Astrocyte (in vitro differentiated cells and primary cell): ENCODE results near the gene ZNF33A. TPM values are rescaled to one million over a fixed set of nuclear protein-coding genes. Genes with fewer than 3 reads are reported as not detected.

Experiments
- DNase-seq: peaks from one replicate; pipeline ENCODE4 v3.0.0-alpha.2; 2010; ENCODE audit warnings: low read depth
- FAIRE-seq: peaks from 2 replicates; lab custom pipeline; 2011; peaks lifted over from hg19 to GRCh38; lab: Jason Lieb, UNC
- H2AFZ ChIP-seq: 2 replicates; pipeline ENCODE4 v1.6.0; 2012; ENCODE audit warnings: low read depth, low read length, inconsistent platforms
- H3K27ac ChIP-seq: 2 replicates; pipeline ENCODE4 v1.5.1; 2011; ENCODE audit warnings: low read depth, low read length, inconsistent platforms
- H3K27me3 ChIP-seq: 2 replicates; pipeline ENCODE4 v1.6.0; 2011; ENCODE audit warnings: low read length, inconsistent platforms; ENCODE audit not compliant: insufficient read depth
- H3K36me3 ChIP-seq: 2 replicates; pipeline ENCODE4 v1.5.1; 2011; ENCODE audit warnings: low read length, inconsistent platforms; ENCODE audit not compliant: insufficient read depth
- H3K4me1 ChIP-seq: 2 replicates; pipeline ENCODE4 v1.5.1; 2011; ENCODE audit warnings: low read length, inconsistent platforms; ENCODE audit not compliant: insufficient read depth
- H3K4me2 ChIP-seq: 2 replicates; pipeline ENCODE4 v1.6.0; 2012; ENCODE audit warnings: low read length, inconsistent platforms
- H3K4me3 ChIP-seq: 2 replicates; pipeline ENCODE4 v1.5.1; 2011; ENCODE audit warnings: low read depth, mild to moderate bottlenecking, low read length, inconsistent platforms; ENCODE audit not compliant: insufficient read depth
- H3K79me2 ChIP-seq: 2 replicates; pipeline ENCODE4 v1.6.0; 2012; ENCODE audit warnings: mild to moderate bottlenecking, low read length, inconsistent platforms; ENCODE audit not compliant: insufficient read depth
- H3K9ac ChIP-seq: 2 replicates; pipeline ENCODE4 v1.6.0; 2012; ENCODE audit warnings: mild to moderate bottlenecking, low read length, inconsistent platforms
- H3K9me3 ChIP-seq: 2 replicates; pipeline ENCODE4 v1.5.1; 2012; ENCODE audit warnings: low read depth, mild to moderate bottlenecking, low read length, inconsistent platforms; ENCODE audit not compliant: insufficient read depth
- H4K20me1 ChIP-seq: 2 replicates; pipeline ENCODE4 v1.6.0; 2012; ENCODE audit warnings: low read length, inconsistent platforms; ENCODE audit not compliant: insufficient read depth
- H3K27ac Mint-ChIP-seq: one replicate; pipeline ENCODE4 v1.8.0; 2021; ENCODE audit warnings: mild to moderate bottlenecking, mixed read lengths; ENCODE audit not compliant: unreplicated experiment
- H3K27me3 Mint-ChIP-seq: one replicate; pipeline ENCODE4 v1.8.0; 2021; ENCODE audit warnings: low read depth, mixed read lengths; ENCODE audit not compliant: unreplicated experiment
- H3K36me3 Mint-ChIP-seq: one replicate; pipeline ENCODE4 v1.8.0; 2021; ENCODE audit warnings: low read depth, mixed read lengths; ENCODE audit not compliant: unreplicated experiment
- H3K4me1 Mint-ChIP-seq: one replicate; pipeline ENCODE4 v1.8.0; 2021; ENCODE audit warnings: low read depth, mixed read lengths; ENCODE audit not compliant: unreplicated experiment
- H3K4me3 Mint-ChIP-seq: one replicate; pipeline ENCODE4 v1.8.0; 2021; ENCODE audit warnings: mild to moderate bottlenecking, moderate library complexity, mixed read lengths; ENCODE audit not compliant: unreplicated experiment
- H3K9me3 Mint-ChIP-seq: one replicate; pipeline ENCODE4 v1.8.0; 2021; ENCODE audit warnings: mild to moderate bottlenecking, mixed read lengths; ENCODE audit not compliant: unreplicated experiment
- EZH2 ChIP-seq: IDR thresholded peaks from 2 replicates; pipeline ENCODE4 v1.6.1; 2012; ENCODE audit warnings: mild to moderate bottlenecking, low read length, inconsistent platforms; ENCODE audit not compliant: insufficient read depth
- total RNA-seq: library from RNA; stranded (reverse); gene quantifications from 2 replicates; pipeline ENCODE4 v1.2.1, GENCODE V29; 2021
- TF ChIP-seq, protein P1 (sequence below): IDR thresholded peaks from 2 replicates; pipeline ENCODE4 v1.5.1; 2011; ENCODE audit warnings: low read depth, mild to moderate bottlenecking, inconsistent platforms, low read length, moderate library complexity; ENCODE audit not compliant: insufficient read depth

Gene ZNF33A
- total RNA-seq, 1 donor from 2014 or later = 11.6 TPM

DNA sequence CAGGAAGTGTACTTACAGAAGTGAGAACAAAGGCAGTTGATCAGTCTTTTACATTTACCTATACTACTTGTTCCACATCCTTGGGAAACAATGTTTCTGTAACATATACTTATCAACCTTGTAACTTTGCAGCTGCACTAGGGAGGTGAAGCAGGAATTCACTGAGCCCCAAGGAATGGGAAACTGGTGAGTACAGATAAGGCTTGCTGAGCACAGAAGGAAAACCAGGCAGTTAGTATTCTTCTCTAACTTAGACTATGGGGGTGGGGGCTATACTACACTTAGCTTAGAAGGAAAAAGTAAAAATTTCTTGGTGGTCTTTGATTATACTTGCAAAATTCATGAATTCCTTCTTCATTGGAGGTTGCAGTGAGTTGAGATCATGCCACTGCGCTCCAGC is 6.9 kb upstream of the ZNF33A start:
- no peaks in the 10 kb centered on the region for H4K20me1 ChIP-seq
- no peak overlapping the region for H3K4me2 ChIP-seq
- no peaks in the 10 kb centered on the region for H3K9me3 ChIP-seq
- no peaks in the 10 kb centered on the region for H3K27me3 ChIP-seq
- Mint-ChIP-seq H3K27ac (no peak overlapping the region), H3K4me3 (no peak overlapping the region), H3K4me1 (no peaks in the 10 kb centered on the region), H3K36me3 (no peaks in the 10 kb centered on the region), H3K9me3 (peaks cover 6% of the 10 kb centered on the region), H3K27me3 (peaks cover 6% of the 10 kb centered on the region)
- H3K79me2 ChIP-seq = no peaks in the 10 kb centered on the region
- H2AFZ ChIP-seq = no peak overlapping the region
- no peak overlapping the region for H3K27ac ChIP-seq
- no peak overlapping the region for H3K9ac ChIP-seq
- no peak for DNase-seq
- no peaks in the 10 kb centered on the region for H3K4me1 ChIP-seq
- TF ChIP-seq EZH2 = no peak
- TF ChIP-seq, protein P1, sequence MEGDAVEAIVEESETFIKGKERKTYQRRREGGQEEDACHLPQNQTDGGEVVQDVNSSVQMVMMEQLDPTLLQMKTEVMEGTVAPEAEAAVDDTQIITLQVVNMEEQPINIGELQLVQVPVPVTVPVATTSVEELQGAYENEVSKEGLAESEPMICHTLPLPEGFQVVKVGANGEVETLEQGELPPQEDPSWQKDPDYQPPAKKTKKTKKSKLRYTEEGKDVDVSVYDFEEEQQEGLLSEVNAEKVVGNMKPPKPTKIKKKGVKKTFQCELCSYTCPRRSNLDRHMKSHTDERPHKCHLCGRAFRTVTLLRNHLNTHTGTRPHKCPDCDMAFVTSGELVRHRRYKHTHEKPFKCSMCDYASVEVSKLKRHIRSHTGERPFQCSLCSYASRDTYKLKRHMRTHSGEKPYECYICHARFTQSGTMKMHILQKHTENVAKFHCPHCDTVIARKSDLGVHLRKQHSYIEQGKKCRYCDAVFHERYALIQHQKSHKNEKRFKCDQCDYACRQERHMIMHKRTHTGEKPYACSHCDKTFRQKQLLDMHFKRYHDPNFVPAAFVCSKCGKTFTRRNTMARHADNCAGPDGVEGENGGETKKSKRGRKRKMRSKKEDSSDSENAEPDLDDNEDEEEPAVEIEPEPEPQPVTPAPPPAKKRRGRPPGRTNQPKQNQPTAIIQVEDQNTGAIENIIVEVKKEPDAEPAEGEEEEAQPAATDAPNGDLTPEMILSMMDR = no peak
- H3K36me3 ChIP-seq = no peaks in the 10 kb centered on the region
- FAIRE-seq = no peak
- no peak overlapping the region for H3K4me3 ChIP-seq

DNA sequence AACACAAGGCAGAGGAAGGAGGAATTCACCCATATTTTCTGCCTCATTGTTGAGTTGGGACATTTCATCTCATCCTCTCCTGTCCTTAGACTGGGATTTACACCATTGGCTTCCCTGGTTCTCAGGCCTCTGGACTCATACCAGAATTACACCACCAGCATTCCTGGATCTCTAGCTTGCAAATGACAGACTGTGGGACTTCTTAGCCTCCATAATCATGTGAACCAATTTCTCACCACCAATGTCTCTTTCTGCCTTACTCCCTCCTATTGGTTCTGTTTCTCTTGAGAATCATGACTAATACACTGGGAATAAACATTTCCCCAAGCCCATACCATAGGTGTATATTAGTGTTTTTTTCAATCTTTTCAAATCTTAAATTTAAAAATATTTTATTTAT is 2.9 kb upstream of the ZNF33A start:
- H3K4me3 ChIP-seq = no peak overlapping the region
- no peak overlapping the region for H3K4me2 ChIP-seq
- no peaks in the 10 kb centered on the region for H3K27me3 ChIP-seq
- no peak for DNase-seq
- no peak overlapping the region for H3K9ac ChIP-seq
- no peak for FAIRE-seq
- H3K4me1 ChIP-seq = no peaks in the 10 kb centered on the region
- no peaks in the 10 kb centered on the region for H3K9me3 ChIP-seq
- H3K36me3 Mint-ChIP-seq = no peaks in the 10 kb centered on the region
- no peak for TF ChIP-seq EZH2
- TF ChIP-seq, protein P1 = no peak
- no peaks in the 10 kb centered on the region for H3K36me3 ChIP-seq
- peaks cover 12% of the 10 kb centered on the region for H3K79me2 ChIP-seq
- no peak overlapping the region for H3K27ac ChIP-seq
- no peak overlapping the region for H3K4me3 Mint-ChIP-seq
- no peak overlapping the region for H2AFZ ChIP-seq
- no peak overlapping the region for H3K27ac Mint-ChIP-seq
- peaks cover 2% of the 10 kb centered on the region for H3K9me3 Mint-ChIP-seq
- H4K20me1 ChIP-seq = no peaks in the 10 kb centered on the region
- H3K4me1 Mint-ChIP-seq = no peaks in the 10 kb centered on the region
- peaks cover 6% of the 10 kb centered on the region for H3K27me3 Mint-ChIP-seq

DNA sequence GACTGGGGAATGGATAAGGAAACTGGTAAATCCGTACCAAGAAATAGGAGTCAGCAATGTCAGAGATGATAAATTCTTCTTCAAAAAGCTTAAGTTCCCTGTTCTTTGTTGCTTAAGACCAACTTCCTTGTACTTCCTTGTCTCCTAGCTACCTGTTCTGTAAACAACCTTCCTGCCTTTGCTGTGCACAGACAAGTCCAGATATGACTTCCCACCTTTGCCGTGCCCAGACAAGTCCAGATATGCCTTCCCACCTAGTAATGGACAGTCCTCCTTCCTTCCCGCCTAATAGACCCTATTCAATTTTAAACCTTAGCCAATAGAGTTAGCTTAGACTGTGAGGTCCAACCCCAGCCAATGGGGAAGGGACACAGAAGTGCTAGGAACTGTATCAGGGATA is 2.5 kb upstream of the ZNF33A start:
- H3K79me2 ChIP-seq = peaks cover 12% of the 10 kb centered on the region
- FAIRE-seq = no peak
- no peak overlapping the region for H3K4me3 Mint-ChIP-seq

More for the DNA sequence above, 2.5 kb upstream of the ZNF33A start:
- no peak overlapping the region for H3K4me3 ChIP-seq
- no peaks in the 10 kb centered on the region for H4K20me1 ChIP-seq
- H3K4me1 ChIP-seq = no peaks in the 10 kb centered on the region
- no peak overlapping the region for H3K4me2 ChIP-seq
- no peak for TF ChIP-seq EZH2
- no peak overlapping the region for H3K27ac ChIP-seq
- H3K9ac ChIP-seq = no peak overlapping the region
- H3K27me3 ChIP-seq = no peaks in the 10 kb centered on the region
- no peak for DNase-seq
- Mint-ChIP-seq H3K36me3 (no peaks in the 10 kb centered on the region), H3K27ac (no peak overlapping the region), H3K27me3 (peaks cover 6% of the 10 kb centered on the region), H3K9me3 (peaks cover 2% of the 10 kb centered on the region), H3K4me1 (no peaks in the 10 kb centered on the region)
- no peaks in the 10 kb centered on the region for H3K9me3 ChIP-seq
- H2AFZ ChIP-seq = no peak overlapping the region
- no peaks in the 10 kb centered on the region for H3K36me3 ChIP-seq
